Measurements from ENCODE around the gene SLC24A3. TPM values are rescaled to one million over a fixed set of nuclear protein-coding genes. Genes with fewer than 3 reads are reported as not detected.

Gene SLC24A3
- total RNA-seq, 1 donor from 2014 or later = not detected

- intact Hi-C loops (cut with micrococcal nuclease) = no loop called here
Measured at GRCh38 chr20:19531446-19531845, 319.0 kb downstream of the SLC24A3 start.

GRCh38 chr20:19538556-19538955, 326.1 kb downstream of the SLC24A3 start:
- intact Hi-C loops (cut with micrococcal nuclease) = no loop called here

GRCh38 chr20:19539191-19539590, 326.7 kb downstream of the SLC24A3 start:
- intact Hi-C loops (cut with micrococcal nuclease) = no loop called here

GRCh38 chr20:19540392-19540791, 327.9 kb downstream of the SLC24A3 start:
- intact Hi-C loops (cut with micrococcal nuclease) = no loop called here

GRCh38 chr20:19543101-19543500, 330.7 kb downstream of the SLC24A3 start:
- intact Hi-C loops (cut with micrococcal nuclease) = no loop called here

GRCh38 chr20:19544684-19545083, 332.2 kb downstream of the SLC24A3 start:
- intact Hi-C loops (cut with micrococcal nuclease) = no loop called here

GRCh38 chr20:19546648-19547047, 334.2 kb downstream of the SLC24A3 start:
- intact Hi-C loops (cut with micrococcal nuclease) = no loop called here

- intact Hi-C loops (cut with micrococcal nuclease) = no loop called here
Measured at GRCh38 chr20:19547547-19547946, 335.1 kb downstream of the SLC24A3 start.

GRCh38 chr20:19549896-19550295, 337.5 kb downstream of the SLC24A3 start:
- intact Hi-C loops (cut with micrococcal nuclease) = no loop called here

GRCh38 chr20:19552221-19553180, 340.1 kb downstream of the SLC24A3 start:
- intact Hi-C loops (cut with micrococcal nuclease) = no loop called here

GRCh38 chr20:19554666-19555065, 342.2 kb downstream of the SLC24A3 start:
- intact Hi-C loops (cut with micrococcal nuclease) = no loop called here

GRCh38 chr20:19555726-19556125, 343.3 kb downstream of the SLC24A3 start:
- intact Hi-C loops (cut with micrococcal nuclease) = no loop called here

- intact Hi-C loops (cut with micrococcal nuclease) = no loop called here
Measured at GRCh38 chr20:19557291-19557690, 344.8 kb downstream of the SLC24A3 start.

- intact Hi-C loops (cut with micrococcal nuclease) = no loop called here
Measured at GRCh38 chr20:19560881-19561480, 348.5 kb downstream of the SLC24A3 start.

GRCh38 chr20:19562426-19562825, 350.0 kb downstream of the SLC24A3 start:
- intact Hi-C loops (cut with micrococcal nuclease) = no loop called here

- intact Hi-C loops (cut with micrococcal nuclease) = no loop called here
Measured at GRCh38 chr20:19564261-19564660, 351.8 kb downstream of the SLC24A3 start.

- intact Hi-C loops (cut with micrococcal nuclease) = no loop called here
Measured at GRCh38 chr20:19565736-19566135, 353.3 kb downstream of the SLC24A3 start.

- intact Hi-C loops (cut with micrococcal nuclease) = no loop called here
Measured at GRCh38 chr20:19566226-19566945, 353.9 kb downstream of the SLC24A3 start.

GRCh38 chr20:19568128-19568527, 355.7 kb downstream of the SLC24A3 start:
- intact Hi-C loops (cut with micrococcal nuclease) = no loop called here

- intact Hi-C loops (cut with micrococcal nuclease) = no loop called here
Measured at GRCh38 chr20:19571996-19572395, 359.6 kb downstream of the SLC24A3 start.

- intact Hi-C loops (cut with micrococcal nuclease) = no loop called here
Measured at GRCh38 chr20:19577692-19578091, 365.2 kb downstream of the SLC24A3 start.

GRCh38 chr20:19582782-19583181, 370.3 kb downstream of the SLC24A3 start:
- intact Hi-C loops (cut with micrococcal nuclease) = loop anchor here (2.0 kb wide), 1 partner anchor 950 kb away; no protein-coding TSS in a partner anchor

Data from T-helper 1 cell treated with Interleukin-12 subunit alpha and Interleukin-12 subunit beta and Interleukin-4 antibody, amounts not matched to agents 30 ng/mL and 1 ng/mL, for 36 hours (primary cell).